ENCODE results near the gene ADCYAP1R1.

ADCYAP1R1 gene

DNA sequence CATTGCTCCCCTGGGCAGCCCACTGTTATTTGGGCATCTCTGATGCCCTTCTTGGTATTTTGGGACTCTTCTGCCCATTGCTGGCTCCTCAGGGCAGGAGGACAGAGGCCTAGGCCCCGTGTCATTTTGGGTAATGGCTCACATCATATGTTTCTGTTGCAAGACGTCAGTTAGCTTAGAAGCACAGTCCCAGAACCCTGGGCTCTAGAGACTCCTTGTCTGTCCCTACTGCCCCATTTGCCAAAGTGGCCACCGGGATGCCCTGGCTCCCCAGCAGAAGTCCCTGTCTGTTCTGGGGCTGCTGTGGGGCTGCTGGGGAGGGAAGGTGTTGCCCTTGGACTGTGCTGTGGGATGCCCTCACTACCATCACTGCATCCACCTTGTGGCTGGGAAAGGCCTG lies 48.8 kb downstream of the ADCYAP1R1 start:
- peaks cover 13% of the 10 kb centered on the region for H3K27me3 Mint-ChIP-seq
- no peaks in the 10 kb centered on the region for H3K9me3 Mint-ChIP-seq
- ATAC-seq, result no peak
- no peaks in the 10 kb centered on the region for H3K4me1 Mint-ChIP-seq
- H3K4me3 Mint-ChIP-seq, result no peak overlapping the region
- no peak for DNase-seq
- H3K27ac Mint-ChIP-seq, result no peak overlapping the region

DNA sequence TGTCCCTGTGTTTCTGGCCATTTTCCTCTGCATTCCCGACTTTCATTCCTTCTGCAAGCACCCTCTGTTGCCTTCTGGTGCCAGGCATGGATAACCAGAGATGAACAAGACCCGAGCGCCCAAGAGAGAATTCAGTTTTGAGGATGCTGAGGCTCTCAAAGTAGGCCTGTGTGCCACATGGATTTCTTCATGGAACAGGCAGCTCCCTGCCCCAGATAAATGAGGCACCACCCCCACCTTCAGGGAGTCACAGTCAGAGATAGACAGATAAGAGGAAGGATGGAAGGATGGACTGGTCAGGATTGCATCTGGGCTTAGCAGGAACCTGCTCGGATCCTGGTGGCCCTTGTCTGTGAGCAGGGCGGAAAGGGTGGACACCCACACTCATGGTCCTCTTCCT lies 49.4 kb downstream of the ADCYAP1R1 start:
- DNase-seq (no peak), ATAC-seq (no peak)
- Mint-ChIP-seq H3K9me3 (no peaks in the 10 kb centered on the region), H3K4me1 (no peaks in the 10 kb centered on the region), H3K27me3 (peaks cover 13% of the 10 kb centered on the region), H3K4me3 (no peak overlapping the region), H3K27ac (no peak overlapping the region)

DNA sequence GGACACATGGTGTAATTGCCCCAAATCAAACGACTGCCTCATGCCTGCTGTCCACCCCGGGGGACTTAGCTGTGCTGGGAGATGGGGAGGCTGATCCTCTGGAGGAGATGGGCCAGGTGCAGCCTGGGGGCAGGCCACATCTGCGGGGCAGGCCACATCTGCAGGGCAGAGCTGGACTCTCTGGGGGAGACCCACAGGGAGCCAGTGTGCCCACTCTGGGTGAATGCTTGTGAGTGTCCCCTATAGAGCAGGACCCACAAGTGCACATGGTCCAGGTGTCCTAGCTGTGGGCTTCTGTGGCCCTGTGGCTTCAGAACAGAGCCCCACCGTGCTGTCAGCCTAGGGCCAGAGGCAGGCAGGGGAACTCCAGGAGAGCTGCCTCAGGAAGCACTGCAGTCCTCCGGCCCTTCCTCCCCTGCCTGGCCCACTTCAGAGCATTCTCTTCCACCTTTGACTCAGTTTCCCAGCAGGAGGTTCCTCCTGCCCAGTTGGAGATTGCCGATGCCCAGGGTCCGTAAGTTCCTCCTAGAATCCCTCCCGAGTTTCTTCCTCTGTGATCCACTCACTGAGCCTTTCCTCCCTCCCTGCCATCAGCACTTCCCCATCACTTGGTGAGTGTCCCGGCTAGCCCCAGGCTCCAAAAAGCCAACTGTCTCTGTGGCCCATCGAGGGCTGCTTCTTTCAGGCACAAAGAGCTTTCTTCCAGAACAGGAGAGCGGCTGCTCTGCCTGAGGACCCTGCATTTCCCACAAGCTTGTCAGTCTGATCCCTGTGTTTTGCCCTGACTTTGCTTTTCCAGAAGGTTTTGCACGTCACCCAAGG lies 50.3 kb downstream of the ADCYAP1R1 start:
- H3K27ac Mint-ChIP-seq, result peak overlapping the region in 1 of 2 donors; percentile 30
- DNase-seq (peak in 1 of 2 donors; percentile 1), ATAC-seq (no peak)
- peaks cover 13% of the 10 kb centered on the region for H3K27me3 Mint-ChIP-seq
- no peaks in the 10 kb centered on the region for H3K9me3 Mint-ChIP-seq
- H3K4me3 Mint-ChIP-seq, result no peak overlapping the region
- no peaks in the 10 kb centered on the region for H3K4me1 Mint-ChIP-seq

DNA sequence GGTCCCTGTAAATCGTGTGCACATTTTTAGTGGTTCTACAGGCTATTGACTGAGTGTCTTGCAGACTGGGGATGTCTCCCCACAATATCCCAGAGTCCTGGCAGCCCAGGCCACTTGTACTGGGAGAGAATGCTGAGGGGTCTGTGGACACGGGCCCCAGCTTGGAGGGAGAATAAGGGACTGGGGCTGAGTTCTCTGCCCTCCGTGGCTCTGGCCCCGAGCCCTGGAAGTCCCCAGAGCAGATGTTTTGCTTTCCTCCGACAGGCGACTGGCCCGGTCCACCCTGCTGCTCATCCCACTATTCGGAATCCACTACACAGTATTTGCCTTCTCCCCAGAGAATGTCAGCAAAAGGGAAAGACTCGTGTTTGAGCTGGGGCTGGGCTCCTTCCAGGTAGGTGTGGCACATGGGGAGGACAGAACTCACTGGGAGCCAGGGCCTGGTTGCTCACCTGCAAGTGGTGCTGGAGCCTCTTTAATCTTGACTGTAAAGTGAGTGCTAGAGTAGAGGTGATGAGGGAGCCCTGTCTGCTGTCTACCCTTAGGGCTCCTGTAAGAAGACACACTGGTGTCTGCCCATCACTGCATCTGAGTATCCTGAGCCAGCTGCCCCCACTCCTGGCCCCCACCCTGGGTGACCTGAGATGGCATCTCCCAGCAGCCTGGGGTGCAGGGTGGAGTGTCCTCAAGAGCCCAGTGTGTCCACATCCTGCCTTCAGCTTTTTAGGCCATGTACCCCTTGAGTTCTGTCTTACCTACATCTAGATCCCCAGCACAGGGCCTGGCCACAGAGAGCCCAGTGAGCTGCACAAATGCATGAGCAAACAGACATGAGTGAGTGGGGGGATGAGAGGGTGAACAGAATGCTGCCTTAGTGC lies 51.1 kb downstream of the ADCYAP1R1 start:
- Mint-ChIP-seq H3K4me1 (no peaks in the 10 kb centered on the region), H3K4me3 (no peak overlapping the region), H3K27me3 (peaks cover 13% of the 10 kb centered on the region), H3K9me3 (no peaks in the 10 kb centered on the region), H3K27ac (peak overlapping the region; percentile 23 to 30)
- ATAC-seq (no peak), DNase-seq (no peak)

DNA sequence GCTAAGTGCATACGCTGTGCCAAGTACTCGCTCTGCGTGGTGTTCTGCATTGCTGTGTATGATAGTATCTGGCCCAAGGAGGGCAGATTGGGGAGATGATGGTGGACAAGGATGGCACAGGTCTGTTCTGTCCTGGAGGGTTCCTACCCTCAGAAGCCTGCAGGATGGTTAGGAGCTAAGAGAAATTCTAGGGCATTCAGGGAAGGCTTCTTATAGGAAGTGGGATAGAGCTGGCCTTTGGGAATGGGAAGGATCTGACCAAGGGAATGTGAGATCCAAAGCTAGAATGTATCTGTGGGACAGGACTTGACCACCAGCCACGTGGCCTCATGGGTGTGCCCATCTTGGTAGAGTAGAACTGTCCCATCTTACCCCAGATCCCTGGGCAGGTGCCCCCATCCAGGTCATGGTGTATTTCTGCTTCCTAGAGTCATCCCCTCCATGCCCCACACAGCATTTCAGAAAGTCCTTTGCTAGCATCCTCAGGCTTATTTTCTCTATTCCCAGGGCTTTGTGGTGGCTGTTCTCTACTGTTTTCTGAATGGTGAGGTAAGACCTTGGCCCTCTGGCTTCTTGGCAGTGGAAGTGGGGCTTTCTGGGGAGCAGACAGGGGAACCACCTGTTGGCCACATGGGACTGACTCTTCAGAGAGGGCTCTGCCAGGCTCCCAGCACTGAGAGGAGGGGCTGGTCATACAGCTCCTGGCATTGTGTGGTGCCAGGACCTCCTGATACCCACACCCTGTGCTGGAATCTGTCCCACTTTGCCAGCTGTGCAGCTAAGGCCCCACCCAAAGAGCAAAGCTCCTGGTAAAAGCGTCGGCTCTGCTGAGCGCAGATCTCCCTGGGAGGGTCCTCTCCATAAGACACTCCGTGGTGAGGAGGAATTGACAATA lies 52.5 kb downstream of the ADCYAP1R1 start:
- H3K27me3 Mint-ChIP-seq, result peaks cover 13% of the 10 kb centered on the region
- no peak overlapping the region for H3K27ac Mint-ChIP-seq
- no peak for ATAC-seq
- DNase-seq, result no peak
- no peaks in the 10 kb centered on the region for H3K4me1 Mint-ChIP-seq
- no peak overlapping the region for H3K4me3 Mint-ChIP-seq
- no peaks in the 10 kb centered on the region for H3K9me3 Mint-ChIP-seq

DNA sequence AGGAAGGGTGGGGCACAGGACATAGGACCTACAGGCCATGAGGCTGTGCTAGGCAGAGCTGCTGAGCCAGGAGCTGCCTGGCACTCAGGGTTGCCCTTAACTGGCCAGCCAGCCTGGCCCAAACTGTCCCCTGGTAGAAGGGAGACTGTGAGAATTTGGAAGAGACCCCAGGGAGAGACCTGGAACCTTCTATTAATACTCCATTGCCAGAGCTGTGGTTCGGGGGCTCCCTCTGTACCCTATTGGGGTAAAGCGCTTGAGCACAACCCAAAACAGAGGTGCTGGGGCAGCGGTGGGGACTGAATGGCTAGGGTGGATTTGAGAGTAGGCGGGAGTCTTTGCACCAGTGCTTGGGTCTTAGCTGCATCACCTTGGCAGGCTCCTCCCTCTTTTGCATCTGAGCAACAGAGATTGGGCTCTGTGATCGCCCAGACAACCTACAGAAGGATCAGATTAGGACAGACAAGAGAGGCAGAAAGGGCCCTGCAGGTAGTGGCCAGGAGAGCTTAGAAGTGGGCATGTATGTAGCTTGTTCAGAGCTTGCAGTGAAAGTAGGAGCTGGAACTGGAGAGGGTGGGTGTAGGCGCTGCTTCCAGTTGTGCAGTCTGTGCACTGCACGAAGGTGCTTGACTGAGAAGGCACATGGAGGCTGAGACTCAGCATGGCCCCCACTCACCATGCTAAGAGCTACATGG lies 53.3 kb downstream of the ADCYAP1R1 start:
- H3K27ac Mint-ChIP-seq, result no peak overlapping the region
- H3K4me3 Mint-ChIP-seq, result no peak overlapping the region
- no peaks in the 10 kb centered on the region for H3K4me1 Mint-ChIP-seq
- peaks cover 13% of the 10 kb centered on the region for H3K27me3 Mint-ChIP-seq
- no peak for DNase-seq
- H3K9me3 Mint-ChIP-seq, result no peaks in the 10 kb centered on the region
- no peak for ATAC-seq

DNA sequence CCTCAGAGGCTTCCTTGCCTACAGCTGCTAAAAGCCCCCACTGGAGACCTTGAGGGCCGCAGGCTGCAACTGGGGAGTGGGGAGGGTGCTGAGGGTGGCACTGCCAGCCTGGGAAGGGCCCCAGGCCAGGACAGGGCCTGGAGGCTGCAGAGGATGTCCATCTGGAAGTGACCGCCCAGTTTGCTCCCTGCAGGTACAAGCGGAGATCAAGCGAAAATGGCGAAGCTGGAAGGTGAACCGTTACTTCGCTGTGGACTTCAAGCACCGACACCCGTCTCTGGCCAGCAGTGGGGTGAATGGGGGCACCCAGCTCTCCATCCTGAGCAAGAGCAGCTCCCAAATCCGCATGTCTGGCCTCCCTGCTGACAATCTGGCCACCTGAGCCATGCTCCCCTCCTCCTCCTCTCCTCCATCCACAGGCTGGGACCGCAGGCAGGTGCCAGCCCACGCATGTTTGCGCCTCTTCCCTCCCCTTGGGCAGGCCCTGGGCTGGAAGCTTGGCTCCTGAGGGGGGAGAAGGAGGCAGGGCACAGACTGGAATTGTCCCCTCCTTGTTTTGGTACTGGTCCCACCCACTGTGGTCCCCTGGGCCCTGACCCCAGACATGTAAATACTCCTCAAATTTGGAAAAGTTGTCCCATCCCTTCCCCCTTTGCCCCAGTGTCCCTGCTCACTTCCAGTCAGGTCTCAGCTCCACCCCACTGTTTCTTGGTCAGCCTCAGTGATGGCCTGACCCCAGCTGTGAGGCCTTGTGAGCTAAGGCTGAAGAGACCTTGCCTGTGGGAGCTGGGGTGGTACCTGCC lies 54.4 kb downstream of the ADCYAP1R1 start:
- Mint-ChIP-seq H3K27me3 (peaks cover 19% of the 10 kb centered on the region), H3K4me3 (no peak overlapping the region), H3K4me1 (no peaks in the 10 kb centered on the region), H3K27ac (no peak overlapping the region), H3K9me3 (no peaks in the 10 kb centered on the region)
- DNase-seq (no peak), ATAC-seq (no peak)

DNA sequence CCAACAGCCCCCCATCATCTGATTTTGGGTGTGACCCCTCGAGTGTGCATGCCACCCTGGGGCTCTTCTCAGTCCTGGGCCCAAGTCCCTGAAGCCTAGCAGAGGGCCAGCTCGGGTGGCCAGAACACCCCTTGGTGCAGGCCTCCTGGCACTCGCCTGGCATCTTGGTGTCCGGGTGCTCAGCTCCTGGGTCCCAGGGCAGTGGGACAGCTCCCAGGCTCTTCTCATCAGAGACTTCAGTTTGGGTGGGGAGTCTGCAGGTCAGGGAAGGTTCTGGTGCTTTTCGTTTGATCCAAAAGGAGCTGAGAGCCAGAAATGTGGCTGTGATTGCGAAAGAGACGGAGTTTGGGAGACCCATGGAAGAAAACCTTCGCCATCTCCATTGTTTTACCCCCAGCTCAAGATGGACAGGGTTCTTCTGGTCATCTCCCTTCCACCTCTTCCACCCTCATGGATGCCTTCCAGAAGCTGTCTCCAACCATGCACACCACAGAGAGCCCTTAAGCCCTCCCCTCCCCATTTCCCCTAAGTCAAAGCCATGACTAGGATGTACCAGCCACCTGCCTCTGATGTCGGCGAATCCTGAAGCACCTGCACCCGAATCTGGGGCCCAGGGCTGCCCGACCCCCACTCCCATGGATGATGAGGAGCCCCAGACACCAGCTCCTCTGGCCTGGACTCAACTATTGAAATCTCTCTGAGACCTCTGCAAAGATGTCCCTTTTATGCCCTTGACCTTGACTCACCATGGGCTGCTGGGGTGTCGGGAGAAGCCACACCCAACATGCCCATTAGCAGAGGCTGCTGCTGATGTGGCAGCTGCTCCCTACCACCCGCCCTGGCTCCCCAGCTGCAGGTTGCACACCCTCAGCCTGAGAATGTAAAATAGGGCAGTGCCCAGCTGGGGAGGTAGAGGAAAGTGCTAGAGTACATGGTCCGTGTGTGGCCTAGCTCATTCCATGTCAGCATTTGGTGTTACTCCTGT lies 55.3 kb downstream of the ADCYAP1R1 start:
- Mint-ChIP-seq H3K27me3 (peaks cover 17% of the 10 kb centered on the region), H3K4me1 (no peaks in the 10 kb centered on the region), H3K9me3 (no peaks in the 10 kb centered on the region), H3K27ac (no peak overlapping the region), H3K4me3 (no peak overlapping the region)
- ATAC-seq (no peak), DNase-seq (no peak)

DNA sequence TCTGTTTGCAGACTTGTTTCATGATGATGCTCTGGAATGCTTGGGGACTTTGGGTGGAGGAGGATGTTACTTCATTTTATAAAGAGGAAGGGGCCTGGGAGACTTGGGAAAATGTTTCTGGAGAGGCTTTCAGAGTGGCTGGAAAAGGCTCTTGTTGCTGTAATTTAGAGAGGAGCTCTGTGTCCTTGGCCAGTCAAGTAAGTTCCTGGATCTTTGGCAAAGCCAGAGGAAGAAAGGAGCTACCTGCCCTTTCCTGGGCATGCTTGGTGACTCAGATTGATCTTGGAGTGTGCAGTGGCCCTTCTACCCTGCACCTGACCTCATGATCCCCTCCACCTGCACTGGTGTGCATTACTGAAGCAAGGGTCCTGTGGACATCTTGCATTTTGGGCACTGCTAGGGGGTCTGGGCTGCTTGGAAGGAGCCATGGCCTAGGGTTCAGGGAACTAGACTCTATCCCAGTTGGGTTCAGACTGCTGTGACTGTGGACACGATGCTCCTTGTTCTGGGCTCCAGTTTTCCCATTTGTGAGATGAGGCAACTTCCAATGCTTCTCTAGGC lies 56.1 kb downstream of the ADCYAP1R1 start:
- ATAC-seq (no peak), DNase-seq (no peak)
- Mint-ChIP-seq H3K4me3 (no peak overlapping the region), H3K4me1 (no peaks in the 10 kb centered on the region), H3K27ac (no peak overlapping the region), H3K9me3 (no peaks in the 10 kb centered on the region), H3K27me3 (peaks cover 10% of the 10 kb centered on the region)

DNA sequence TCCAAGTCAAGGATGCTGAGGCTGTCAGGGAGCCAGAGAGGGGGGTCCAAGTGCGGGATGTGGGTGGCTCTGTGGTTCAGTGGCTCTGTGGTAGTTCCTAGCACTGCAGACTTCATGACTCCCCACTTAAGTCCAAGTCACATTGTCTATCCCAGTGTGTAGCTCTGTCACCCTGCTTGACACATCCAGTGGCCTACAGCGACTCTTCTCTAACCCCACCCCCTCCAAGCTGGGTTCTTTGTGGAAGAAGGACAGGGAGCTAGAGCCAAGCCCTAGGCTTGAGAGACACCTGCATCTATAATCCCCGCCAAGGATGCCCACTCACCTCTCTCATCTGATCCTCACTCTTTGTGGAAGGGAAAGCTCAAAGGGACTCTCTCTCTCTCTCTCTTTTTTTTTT lies 57.6 kb downstream of the ADCYAP1R1 start:
- Mint-ChIP-seq H3K9me3 (no peaks in the 10 kb centered on the region), H3K27ac (no peak overlapping the region), H3K4me1 (no peaks in the 10 kb centered on the region), H3K4me3 (no peak overlapping the region), H3K27me3 (peaks cover 16% of the 10 kb centered on the region)
- ATAC-seq, result no peak
- DNase-seq, result no peak

DNA sequence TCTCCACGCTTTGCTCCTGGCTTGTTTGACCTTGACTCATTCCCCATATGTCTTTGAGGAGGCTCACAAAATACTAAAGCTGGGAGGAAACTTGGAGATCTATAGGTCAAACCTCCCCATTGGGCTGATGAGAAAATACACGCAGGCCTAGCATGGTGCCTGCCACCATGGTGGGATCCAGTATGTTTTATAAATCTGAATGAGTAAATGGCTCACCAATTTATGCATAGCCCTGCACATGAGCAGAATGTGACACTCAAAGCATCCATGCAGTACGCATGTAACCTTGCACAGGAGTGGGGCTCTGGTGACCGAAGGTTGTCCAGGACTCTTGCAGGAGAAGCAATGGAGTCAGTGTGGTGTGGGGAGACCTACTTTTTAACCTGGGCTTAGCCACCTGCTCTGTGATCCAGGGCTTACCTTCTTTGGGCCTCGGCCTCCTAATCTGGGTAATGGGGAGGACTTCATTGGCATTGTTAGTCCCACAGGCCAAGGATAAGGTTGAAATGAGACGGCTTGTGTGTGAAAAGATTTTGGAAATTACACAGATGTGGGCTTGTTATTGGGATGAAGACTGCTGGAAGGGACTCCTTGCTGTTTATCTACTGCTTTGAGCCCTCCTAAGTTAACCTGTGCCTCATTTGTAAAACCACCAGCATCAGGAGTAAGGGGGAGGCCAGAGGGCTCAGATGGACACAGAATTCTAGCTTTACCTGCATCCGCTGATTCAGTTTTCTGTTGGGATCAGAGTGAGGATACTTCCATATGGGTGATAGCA lies 58.4 kb downstream of the ADCYAP1R1 start:
- no peak for ATAC-seq
- H3K27ac Mint-ChIP-seq, result no peak overlapping the region
- H3K27me3 Mint-ChIP-seq, result peaks cover 16% of the 10 kb centered on the region
- no peaks in the 10 kb centered on the region for H3K9me3 Mint-ChIP-seq
- no peaks in the 10 kb centered on the region for H3K4me1 Mint-ChIP-seq
- no peak for DNase-seq
- H3K4me3 Mint-ChIP-seq, result no peak overlapping the region

DNA sequence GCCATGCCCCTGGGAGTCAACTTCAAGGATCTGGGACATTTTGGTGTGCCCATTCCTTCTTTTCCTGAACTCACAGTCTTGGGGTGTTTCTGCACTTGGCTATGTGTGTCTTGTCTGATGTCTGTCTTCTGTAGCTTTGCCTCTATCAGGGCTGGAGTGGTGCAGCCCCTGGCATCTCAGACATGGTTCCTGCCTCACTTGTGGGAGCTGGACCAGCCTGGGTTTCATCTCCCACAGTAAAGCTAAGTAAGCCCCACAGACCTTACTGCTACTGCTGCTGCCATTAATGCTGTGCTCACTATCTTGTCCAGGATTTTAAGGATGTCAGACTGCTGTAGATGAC lies 59.0 kb downstream of the ADCYAP1R1 start:
- Mint-ChIP-seq H3K27me3 (peaks cover 16% of the 10 kb centered on the region), H3K9me3 (no peaks in the 10 kb centered on the region), H3K4me3 (no peak overlapping the region), H3K27ac (no peak overlapping the region), H3K4me1 (no peaks in the 10 kb centered on the region)
- ATAC-seq (no peak), DNase-seq (no peak)

DNA sequence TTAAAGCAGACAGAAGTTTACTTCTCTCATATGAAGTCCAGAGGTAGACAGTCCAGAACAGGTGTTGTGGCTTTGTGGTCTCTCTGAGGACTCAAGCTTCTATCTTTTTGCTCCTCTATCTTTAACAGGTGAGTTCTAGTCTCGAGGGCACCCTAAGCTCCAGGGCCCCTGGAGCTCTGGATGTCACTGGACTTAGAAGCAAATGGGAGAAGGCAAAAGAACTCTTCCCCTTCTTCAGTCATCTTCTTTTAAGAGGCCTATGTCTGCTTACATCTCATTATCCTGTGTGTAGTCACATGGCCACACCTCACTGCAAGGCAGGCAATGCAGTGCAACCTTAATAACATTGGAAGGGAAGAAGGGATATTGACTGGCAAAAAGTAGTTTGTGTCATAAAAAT lies 61.6 kb downstream of the ADCYAP1R1 start:
- Mint-ChIP-seq H3K9me3 (no peaks in the 10 kb centered on the region), H3K27me3 (peaks cover 28% of the 10 kb centered on the region), H3K4me1 (no peaks in the 10 kb centered on the region), H3K4me3 (no peak overlapping the region), H3K27ac (no peak overlapping the region)
- ATAC-seq, result no peak
- DNase-seq, result no peak

Measured in stimulated activated naive CD8-positive, alpha-beta T cell treated with anti-CD3 and anti-CD28 coated beads, Interleukin-15, amount 100 ng/mL, for 72 hours (primary cell).